ENCODE measurements around the gene APPL2.

APPL2 gene

DNA sequence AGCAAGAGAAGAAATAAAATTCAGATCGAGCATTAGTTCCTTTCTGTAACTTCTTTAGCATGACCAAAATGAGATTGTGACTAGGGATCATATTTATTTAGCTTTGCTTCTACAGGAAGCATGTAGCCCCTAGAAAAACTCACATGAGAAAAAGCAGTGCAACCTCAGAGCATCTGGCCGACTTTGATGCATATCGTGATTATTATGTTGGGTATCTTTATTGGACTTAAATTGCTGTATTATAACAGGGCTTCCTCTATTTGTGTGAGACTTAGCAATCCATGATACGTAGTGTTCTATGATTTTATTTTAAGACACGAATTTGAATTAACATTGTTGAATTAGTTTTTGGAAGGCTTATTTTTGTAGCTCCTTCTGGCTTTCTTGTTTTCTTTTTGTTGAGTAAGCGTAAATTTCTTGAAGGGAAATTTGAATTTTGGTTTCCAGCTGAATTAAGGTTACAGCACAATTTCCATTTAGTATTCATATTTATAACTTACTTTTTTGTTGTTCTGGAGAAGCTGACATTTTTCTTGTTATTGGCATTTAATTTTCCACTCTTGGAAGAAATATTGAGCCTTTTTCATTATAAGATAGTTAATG is 94.6 kb downstream of the APPL2 start:
- DNase-seq (ENCODE audit: low read depth in 3 of 3, low spot score in 1 of 3), result no peak

DNA sequence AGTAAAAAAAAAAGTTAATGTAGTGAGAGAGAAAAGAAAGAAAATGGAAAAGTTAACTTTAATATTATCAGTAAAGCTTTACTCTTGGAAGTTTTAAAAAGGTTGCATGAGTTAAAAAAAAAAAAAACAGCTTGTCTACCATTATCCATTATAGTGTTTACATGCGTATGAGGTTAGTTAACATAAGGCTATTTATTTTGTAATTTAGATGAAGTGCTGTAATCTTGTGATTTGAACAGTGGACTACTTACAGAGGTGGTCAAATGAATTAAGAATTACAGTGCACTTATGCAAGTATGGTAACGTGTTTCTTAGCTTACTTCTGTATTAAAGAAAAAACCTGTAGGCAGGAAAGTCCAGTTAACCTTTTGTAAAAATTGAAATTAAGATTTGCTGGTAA is 97.7 kb downstream of the APPL2 start:
- no peak for DNase-seq (ENCODE audit: low read depth in 3 of 3, low spot score in 1 of 3)

All from stimulated activated CD4-positive, alpha-beta T cell treated with anti-CD3 and anti-CD28 coated beads, TNF-alpha, amount 100 ng/mL, for 1 hour (primary cell).